ENCODE data around the gene GREB1.

DNA sequence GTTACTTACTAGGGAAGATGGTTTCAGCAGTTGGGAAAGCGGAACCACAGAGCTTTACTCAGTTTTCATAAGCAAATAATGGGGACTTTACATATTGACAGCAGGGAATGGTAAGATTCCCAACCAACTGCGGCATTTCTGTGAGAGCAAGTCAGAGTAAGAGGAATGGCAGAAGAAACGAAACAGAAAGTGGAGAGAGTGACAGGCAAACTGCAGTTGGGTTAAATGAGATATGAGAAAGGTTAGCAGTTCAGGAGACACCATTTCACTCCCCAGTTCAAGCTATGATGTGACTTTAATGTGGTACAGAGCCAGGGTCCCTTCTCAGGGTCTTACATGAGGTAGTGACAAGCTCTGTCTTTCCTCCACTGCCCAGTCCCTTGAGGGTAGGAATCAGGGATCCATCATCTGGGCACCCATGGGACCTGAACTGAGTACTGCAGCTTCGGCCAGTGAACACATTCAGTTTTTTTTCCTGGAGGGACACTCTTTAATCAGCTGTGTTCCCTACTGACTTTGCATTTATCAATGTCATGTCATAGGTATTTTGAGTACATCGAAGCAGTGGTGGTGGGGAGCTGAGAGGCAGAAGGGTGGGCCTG lies 33.0 kb upstream of the GREB1 start:
- TF ChIP-seq RAD21 (IDR thresholded peaks at IDR 0.05; ENCODE audit: low read depth): no peak
- TF ChIP-seq EP300 (IDR thresholded peaks at IDR 0.05; ENCODE audit: borderline replicate concordance): no peak
- TF ChIP-seq NFIC (IDR thresholded peaks at IDR 0.05): no peak
- no peak for TF ChIP-seq TAF1 (IDR thresholded peaks at IDR 0.05; ENCODE audit: low read depth)
- TF ChIP-seq, protein P1, sequence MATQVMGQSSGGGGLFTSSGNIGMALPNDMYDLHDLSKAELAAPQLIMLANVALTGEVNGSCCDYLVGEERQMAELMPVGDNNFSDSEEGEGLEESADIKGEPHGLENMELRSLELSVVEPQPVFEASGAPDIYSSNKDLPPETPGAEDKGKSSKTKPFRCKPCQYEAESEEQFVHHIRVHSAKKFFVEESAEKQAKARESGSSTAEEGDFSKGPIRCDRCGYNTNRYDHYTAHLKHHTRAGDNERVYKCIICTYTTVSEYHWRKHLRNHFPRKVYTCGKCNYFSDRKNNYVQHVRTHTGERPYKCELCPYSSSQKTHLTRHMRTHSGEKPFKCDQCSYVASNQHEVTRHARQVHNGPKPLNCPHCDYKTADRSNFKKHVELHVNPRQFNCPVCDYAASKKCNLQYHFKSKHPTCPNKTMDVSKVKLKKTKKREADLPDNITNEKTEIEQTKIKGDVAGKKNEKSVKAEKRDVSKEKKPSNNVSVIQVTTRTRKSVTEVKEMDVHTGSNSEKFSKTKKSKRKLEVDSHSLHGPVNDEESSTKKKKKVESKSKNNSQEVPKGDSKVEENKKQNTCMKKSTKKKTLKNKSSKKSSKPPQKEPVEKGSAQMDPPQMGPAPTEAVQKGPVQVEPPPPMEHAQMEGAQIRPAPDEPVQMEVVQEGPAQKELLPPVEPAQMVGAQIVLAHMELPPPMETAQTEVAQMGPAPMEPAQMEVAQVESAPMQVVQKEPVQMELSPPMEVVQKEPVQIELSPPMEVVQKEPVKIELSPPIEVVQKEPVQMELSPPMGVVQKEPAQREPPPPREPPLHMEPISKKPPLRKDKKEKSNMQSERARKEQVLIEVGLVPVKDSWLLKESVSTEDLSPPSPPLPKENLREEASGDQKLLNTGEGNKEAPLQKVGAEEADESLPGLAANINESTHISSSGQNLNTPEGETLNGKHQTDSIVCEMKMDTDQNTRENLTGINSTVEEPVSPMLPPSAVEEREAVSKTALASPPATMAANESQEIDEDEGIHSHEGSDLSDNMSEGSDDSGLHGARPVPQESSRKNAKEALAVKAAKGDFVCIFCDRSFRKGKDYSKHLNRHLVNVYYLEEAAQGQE (IDR thresholded peaks at IDR 0.05; ENCODE audit: low read depth): no peak
- TF ChIP-seq CEBPB (IDR thresholded peaks at IDR 0.05): no peak
- no peak for TF ChIP-seq CREB1 (IDR thresholded peaks at IDR 0.05; ENCODE audit: low read depth)
- TF ChIP-seq TCF12 (IDR thresholded peaks at IDR 0.05; ENCODE audit: low read depth): no peak
- TF ChIP-seq TEAD4 (IDR thresholded peaks at IDR 0.05): no peak
- no peak for TF ChIP-seq EGR1 (IDR thresholded peaks at IDR 0.05)
- TF ChIP-seq YY1 (IDR thresholded peaks at IDR 0.05; ENCODE audit: low read depth): no peak
